Measurements from ENCODE around the gene WWP2. TPM values are rescaled to one million over a fixed set of nuclear protein-coding genes. Genes with fewer than 3 reads are reported as not detected.
"Not testable (repeated sequence)": the region's sequence is repeated elsewhere in the genome, so short reads cannot be mapped to it uniquely, and the experiment has no call there.

The WWP2 gene
- total and polyA plus RNA-seq, 2 experiments from 2014 or later: 19.9 to 23.1 TPM

DNA sequence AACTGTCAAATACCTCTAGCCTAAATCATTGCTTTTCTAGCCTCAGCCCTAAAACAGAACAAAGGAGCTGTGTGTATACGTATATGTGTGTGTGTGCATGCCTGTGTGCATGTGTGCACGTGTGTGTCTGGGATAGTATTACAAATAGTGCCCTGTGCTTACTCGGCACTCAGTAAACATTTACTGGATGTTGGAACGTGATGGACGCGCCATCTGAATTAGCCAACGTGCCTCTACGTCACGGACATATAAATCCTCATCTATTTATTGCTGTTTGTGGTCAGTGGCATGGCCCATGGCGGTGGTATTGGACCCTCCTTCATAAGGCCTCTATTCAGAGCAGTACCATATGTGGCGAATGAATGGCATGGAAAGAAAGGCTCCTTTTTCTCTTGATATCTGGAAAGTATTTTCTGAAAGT is 37.5 kb downstream of the WWP2 start:
- peak; percentile 59 for DNase-seq (ENCODE audit: low spot score)
- H3K4me3 ChIP-seq: no peak overlapping the region
- no peaks in the 10 kb centered on the region for H3K79me2 ChIP-seq
- H3K27me3 ChIP-seq: no peaks in the 10 kb centered on the region
- no peak overlapping the region for H3K4me2 ChIP-seq
- H3K36me3 ChIP-seq (replicated peaks; ENCODE audit: insufficient read depth, low read depth): no peaks in the 10 kb centered on the region
- H3K9me3 ChIP-seq (ENCODE audit: low read depth): no peaks in the 10 kb centered on the region
- H4K20me1 ChIP-seq (ENCODE audit: insufficient read depth, poor library complexity, severe bottlenecking): no peaks in the 10 kb centered on the region
- H3K4me1 ChIP-seq (ENCODE audit: insufficient read depth): peaks cover 4% of the 10 kb centered on the region
- 56% methylated on average over 11 of the region's 11 CpGs for WGBS (ENCODE audit: low lambda C conversion rate, missing lambda C conversion rate)
- TF ChIP-seq, protein P1, sequence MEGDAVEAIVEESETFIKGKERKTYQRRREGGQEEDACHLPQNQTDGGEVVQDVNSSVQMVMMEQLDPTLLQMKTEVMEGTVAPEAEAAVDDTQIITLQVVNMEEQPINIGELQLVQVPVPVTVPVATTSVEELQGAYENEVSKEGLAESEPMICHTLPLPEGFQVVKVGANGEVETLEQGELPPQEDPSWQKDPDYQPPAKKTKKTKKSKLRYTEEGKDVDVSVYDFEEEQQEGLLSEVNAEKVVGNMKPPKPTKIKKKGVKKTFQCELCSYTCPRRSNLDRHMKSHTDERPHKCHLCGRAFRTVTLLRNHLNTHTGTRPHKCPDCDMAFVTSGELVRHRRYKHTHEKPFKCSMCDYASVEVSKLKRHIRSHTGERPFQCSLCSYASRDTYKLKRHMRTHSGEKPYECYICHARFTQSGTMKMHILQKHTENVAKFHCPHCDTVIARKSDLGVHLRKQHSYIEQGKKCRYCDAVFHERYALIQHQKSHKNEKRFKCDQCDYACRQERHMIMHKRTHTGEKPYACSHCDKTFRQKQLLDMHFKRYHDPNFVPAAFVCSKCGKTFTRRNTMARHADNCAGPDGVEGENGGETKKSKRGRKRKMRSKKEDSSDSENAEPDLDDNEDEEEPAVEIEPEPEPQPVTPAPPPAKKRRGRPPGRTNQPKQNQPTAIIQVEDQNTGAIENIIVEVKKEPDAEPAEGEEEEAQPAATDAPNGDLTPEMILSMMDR (IDR thresholded peaks at IDR 0.05; ENCODE audit: poor library complexity): no peak
- TF ChIP-seq EZH2 (IDR thresholded peaks at IDR 0.05; ENCODE audit: borderline replicate concordance) (no peak), EZH2phosphoT487 (IDR thresholded peaks at IDR 0.05; ENCODE audit: low read depth, severe bottlenecking, unreplicated experiment) (no peak)
- no peaks in the 10 kb centered on the region for H3K9me2 ChIP-seq (replicated peaks; ENCODE audit: insufficient read depth)
- no peak overlapping the region for H2AFZ ChIP-seq
- H3K27ac ChIP-seq: peak overlapping the region; percentile 91

DNA sequence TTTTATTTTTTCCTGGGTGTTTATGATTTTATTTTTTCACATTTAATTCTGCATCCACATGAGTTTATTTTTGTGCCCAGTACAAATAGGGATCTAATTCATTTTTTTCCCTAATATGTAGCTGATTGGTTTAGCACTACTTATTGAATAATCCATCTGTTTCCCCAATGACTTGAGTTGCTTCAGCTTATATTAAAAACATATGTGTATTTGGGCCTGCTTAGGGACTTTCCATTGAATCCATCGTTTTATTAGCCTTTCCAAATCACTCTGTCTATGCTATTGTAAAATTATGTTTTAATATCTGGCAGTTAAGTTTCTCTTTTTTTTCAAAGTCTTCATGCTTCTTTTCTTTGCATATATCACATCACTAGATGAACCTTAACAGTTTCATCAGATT is 42.2 kb downstream of the WWP2 start:
- H3K36me3 ChIP-seq (replicated peaks; ENCODE audit: insufficient read depth, low read depth): no peaks in the 10 kb centered on the region
- TF ChIP-seq, protein P1 (IDR thresholded peaks at IDR 0.05; ENCODE audit: poor library complexity): no peak
- no peak for TF ChIP-seq EZH2 (IDR thresholded peaks at IDR 0.05; ENCODE audit: borderline replicate concordance)

DNA sequence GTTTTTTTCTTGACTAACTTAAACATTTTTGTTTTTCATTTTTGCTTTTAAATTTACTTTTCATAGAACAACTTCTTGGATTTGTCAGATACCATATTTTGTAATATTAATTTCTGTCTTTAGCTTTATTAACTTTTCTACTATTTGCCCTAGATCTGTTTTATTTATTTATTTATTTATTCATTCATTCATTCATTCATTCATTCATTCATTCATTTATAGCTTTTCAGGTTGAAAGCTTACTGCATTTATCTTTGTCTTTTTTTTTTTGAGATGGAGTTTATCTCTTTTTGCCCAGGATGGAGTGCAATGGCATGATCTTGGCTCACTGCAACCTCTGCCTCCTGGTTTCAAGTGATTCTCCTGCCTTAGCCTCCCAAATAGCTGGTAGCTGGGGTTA is 44.6 kb downstream of the WWP2 start:
- not testable (repeated sequence) for H3K27ac ChIP-seq; DNase-seq (ENCODE audit: low spot score); H3K36me3 ChIP-seq (replicated peaks; ENCODE audit: insufficient read depth, low read depth)

More for the DNA sequence above, 42.2 kb downstream of the WWP2 start:
- H3K4me3 ChIP-seq: no peak overlapping the region
- H3K4me2 ChIP-seq: no peak overlapping the region
- DNase-seq (ENCODE audit: low spot score): no peak
- 63% methylated on average over 1 of the region's 1 CpG for WGBS (ENCODE audit: low lambda C conversion rate, missing lambda C conversion rate)
- H3K27me3 ChIP-seq: no peaks in the 10 kb centered on the region
- H2AFZ ChIP-seq: no peak overlapping the region
- no peaks in the 10 kb centered on the region for H3K9me3 ChIP-seq (ENCODE audit: low read depth)
- no peak overlapping the region for H3K27ac ChIP-seq
- H3K4me1 ChIP-seq (ENCODE audit: insufficient read depth): peaks cover under 1% of the 10 kb centered on the region
- H3K9me2 ChIP-seq (replicated peaks; ENCODE audit: insufficient read depth): no peaks in the 10 kb centered on the region
- H4K20me1 ChIP-seq (ENCODE audit: insufficient read depth, poor library complexity, severe bottlenecking): no peaks in the 10 kb centered on the region
- H3K79me2 ChIP-seq: no peaks in the 10 kb centered on the region

DNA sequence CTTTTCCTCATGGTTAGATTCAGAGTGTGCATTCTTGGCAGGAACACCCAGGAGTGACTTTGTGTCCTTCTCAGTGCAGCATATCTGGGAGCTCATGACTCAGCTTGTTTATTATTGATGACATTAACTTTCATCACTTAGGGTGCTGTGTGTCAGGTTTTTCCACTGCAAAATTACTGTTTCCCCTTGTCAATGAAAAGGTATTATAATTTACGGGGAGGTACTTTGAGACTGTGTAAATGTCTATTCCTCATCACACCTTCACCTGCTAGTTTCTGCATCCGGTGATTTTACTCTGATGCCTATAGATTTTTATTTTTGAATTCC is 50.5 kb downstream of the WWP2 start:
- Histone ChIP-seq H2AFZ (no peak overlapping the region), H3K36me3 (replicated peaks; ENCODE audit: insufficient read depth, low read depth) (no peaks in the 10 kb centered on the region), H3K27ac (no peak overlapping the region), H3K27me3 (no peaks in the 10 kb centered on the region), H3K4me3 (no peak overlapping the region), H3K9me2 (replicated peaks; ENCODE audit: insufficient read depth) (no peaks in the 10 kb centered on the region), H3K4me1 (ENCODE audit: insufficient read depth) (peaks cover 11% of the 10 kb centered on the region), H3K9me3 (ENCODE audit: low read depth) (no peaks in the 10 kb centered on the region), H3K79me2 (no peaks in the 10 kb centered on the region), H3K4me2 (no peak overlapping the region), H4K20me1 (ENCODE audit: insufficient read depth, poor library complexity, severe bottlenecking) (no peaks in the 10 kb centered on the region)
- 98% methylated on average over 2 of the region's 2 CpGs for WGBS (ENCODE audit: low lambda C conversion rate, missing lambda C conversion rate)
- TF ChIP-seq EZH2 (IDR thresholded peaks at IDR 0.05; ENCODE audit: borderline replicate concordance) (no peak), EZH2phosphoT487 (IDR thresholded peaks at IDR 0.05; ENCODE audit: low read depth, severe bottlenecking, unreplicated experiment) (no peak)
- TF ChIP-seq, protein P1 (IDR thresholded peaks at IDR 0.05; ENCODE audit: poor library complexity): no peak
- DNase-seq (ENCODE audit: low spot score): no peak

More for the DNA sequence above, 44.6 kb downstream of the WWP2 start:
- not testable (repeated sequence) for H2AFZ ChIP-seq; H3K79me2 ChIP-seq; H4K20me1 ChIP-seq (ENCODE audit: insufficient read depth, poor library complexity, severe bottlenecking); H3K9me2 ChIP-seq (replicated peaks; ENCODE audit: insufficient read depth); H3K4me1 ChIP-seq (ENCODE audit: insufficient read depth); H3K27me3 ChIP-seq; H3K4me3 ChIP-seq; H3K4me2 ChIP-seq; H3K9me3 ChIP-seq (ENCODE audit: low read depth)
